HG03175 (cell line): ENCODE results near the gene PPARGC1A.

ENCODE experiments used
- ATAC-seq: cut with Tn5 transposase; IDR thresholded peaks from one replicate; pipeline ENCODE4 v1.9.1; 2021; ENCODE audit warnings: mild to moderate bottlenecking, moderate library complexity; ENCODE audit not compliant: unreplicated experiment

The PPARGC1A gene

DNA sequence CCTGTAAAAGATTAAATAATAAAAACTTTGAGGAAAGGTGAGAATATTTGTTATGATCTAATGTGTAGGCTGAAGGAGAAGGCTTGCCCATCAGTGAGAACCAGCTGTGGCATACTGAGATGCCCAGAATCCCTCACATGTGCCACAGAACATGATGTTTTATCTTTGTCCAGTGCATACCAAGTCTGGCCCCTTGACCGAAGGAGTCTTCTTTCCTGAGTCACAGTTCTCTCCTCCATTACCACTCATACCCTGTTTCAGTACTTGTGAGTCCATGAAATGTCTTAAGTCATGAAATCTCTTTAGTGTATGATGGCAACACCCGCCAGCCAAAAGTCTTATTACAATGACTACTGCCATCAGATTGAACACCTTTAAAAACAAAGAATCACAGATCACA lies 42.7 kb downstream of the PPARGC1A start:
- no peak for ATAC-seq

DNA sequence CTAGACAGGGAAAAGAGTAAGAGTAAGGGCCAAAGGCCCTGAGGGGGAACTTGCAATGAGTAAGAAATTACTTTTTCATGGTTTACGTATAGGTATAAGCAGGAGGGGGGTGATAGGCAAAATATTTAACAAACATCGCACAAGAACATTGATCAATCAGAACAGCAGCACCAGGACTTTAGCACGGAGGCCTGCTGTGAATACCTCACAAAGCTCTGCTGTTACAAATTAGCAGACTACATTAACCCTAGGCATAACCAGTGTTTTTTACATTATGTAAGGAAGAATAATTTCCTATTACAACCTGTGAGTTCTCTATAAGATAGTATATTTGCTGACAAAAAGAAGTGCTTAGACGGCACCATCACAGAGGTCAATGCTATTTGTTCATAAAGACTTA lies 44.9 kb downstream of the PPARGC1A start:
- no peak for ATAC-seq

DNA sequence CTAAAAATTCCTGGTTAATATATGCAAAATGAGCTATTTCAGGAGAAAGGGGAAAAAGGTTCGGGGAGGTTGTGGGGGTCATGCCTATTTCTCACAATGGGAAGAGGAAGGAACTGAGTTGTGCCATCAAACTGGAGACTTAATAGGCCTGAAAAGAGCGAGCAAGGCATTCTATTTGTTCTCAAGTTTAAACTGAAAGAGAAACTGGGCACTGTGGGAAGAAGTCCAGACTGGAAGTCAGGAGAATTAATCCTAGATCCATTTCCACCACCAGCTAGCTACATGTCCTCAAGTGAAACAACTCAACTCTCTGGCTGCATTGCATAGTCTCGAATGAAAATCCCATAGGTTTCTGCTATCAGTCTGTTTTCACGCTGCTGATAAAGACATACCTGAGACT lies 50.6 kb downstream of the PPARGC1A start:
- no peak for ATAC-seq

DNA sequence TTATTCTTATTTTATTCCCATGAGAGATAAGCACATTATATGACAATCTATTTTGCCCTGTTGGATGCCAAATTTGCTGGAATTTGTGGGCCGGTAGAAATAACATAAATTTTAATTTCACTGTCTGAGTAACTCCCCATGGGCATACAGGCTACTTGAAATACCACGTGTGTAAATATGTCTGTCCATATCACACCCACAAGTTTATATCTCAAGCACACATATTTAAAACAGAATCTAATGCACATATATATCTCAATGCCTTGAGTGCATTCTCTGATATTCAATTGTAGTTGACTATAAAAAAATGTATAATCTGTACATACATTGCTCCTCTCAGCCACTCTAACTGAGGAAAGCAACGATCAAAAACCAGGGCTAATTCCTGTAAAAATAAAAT lies 51.2 kb downstream of the PPARGC1A start:
- no peak for ATAC-seq

DNA sequence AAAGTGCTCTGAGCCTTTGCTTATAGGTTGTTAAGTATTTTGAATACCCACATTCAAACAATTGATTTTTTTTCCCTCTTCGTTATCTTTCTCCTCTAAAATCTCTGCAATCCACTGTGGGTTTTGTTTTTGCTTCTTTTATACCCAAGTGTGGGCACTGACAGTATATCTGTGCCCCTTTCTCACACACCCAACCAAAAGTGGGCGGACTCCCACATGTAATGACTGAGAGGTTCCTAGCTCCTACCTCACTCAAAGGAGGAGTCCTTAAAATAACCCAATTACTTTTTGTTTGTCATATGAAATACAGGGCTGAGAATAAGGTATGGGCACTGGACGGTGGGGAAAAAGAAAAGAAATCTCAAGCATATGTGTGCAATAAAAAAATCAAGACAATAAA lies 51.7 kb downstream of the PPARGC1A start:
- no peak for ATAC-seq

DNA sequence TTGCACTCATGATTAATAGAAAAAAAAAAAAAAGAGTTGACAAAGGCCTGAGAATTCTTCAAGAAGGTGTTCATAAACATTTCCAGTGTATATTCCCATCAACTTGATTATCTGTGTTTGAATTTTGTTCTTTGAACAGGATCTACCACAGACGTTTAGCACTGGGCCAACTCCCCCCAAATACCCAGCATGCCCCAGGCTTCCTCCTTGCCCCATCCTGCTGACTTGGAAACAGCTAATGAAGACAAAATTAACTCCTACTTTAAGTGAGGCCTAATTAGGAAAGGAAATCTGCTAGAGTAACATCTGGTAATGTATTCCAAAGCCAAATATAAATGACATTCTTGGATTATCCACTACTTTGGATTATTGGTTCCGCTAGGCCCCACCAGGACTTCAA lies 52.5 kb downstream of the PPARGC1A start:
- no peak for ATAC-seq

DNA sequence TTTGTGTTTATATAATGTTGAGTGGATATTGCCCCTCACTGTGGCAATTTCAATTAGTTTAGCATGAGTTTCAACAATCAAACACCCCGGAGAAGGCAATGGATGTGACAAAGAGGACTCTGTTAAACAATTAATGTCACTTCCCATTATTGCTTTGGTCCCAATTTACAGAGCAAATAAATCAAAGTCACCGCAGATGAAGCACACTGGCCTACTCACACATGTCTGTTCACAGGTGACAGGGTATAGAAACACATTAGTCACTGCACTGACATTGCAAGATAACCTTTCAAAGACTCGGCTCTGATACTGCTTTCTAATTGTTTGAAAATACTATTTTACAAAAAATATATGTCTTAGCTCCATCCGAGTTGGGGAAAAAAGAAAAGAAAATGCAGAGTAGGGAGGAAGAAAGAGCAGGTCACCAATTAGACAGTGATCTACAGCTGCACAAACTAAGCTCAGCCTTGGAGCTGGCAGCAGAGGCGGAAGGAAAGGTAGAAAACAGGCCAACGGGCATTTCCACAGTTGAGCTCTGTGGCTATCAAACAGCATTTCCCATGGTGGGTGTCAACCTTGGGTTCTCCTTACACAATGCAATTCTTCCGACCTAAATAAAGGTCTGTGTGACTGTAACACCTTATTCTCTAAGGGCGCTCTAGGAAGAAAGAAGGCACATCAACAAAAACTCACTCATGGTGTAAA lies 53.9 kb downstream of the PPARGC1A start:
- ATAC-seq: no peak

DNA sequence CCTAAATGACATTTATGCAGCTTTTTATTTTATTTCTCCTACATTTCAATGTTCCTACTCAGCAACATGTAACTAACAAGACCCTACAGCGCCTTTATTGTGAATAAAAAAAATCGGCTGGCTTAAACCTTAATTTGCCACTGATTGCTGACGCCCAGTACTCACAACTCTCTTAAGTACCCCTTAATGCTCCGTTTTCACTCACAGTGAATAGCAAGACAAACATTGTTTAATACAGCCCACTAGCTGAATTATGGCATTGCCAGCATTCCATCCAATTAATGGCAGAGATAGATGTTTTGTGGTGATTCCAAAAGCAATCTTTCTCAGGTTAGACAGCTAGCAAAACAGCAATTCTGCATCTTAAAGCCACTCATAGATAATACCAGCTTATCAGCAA lies 61.1 kb downstream of the PPARGC1A start:
- no peak for ATAC-seq

DNA sequence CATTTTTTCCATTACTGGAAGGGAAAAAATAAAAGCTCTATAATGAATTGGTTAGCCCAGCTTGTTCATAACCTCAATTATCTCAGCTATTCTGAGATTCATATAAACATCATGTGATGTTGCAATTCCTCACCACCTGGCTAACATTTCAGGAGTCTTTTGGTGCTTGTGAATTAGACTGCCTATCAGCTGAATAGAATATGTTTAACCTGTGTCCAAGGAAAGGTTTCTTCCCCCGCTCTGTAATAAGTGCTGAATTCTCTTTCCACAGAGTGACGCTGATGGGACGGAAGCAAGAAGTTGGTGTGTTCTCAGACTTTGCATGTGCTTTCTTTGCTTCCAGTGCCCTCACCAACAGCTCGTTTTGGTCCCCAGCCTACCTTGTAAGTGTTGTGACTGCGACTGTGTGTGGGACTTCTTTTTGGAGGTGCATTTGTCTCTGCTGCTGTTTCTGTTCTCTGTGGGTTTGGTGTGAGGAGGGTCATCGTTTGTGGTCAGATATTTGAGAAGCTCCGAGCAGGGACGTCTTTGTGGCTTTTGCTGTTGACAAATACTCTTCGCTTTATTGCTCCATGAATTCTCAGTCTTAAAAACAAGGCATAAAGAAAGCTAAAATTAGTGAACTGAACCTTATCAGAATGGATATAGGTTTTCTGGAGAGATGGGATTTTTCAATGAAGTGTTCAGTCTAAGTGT lies 61.7 kb downstream of the PPARGC1A start:
- ATAC-seq: no peak

DNA sequence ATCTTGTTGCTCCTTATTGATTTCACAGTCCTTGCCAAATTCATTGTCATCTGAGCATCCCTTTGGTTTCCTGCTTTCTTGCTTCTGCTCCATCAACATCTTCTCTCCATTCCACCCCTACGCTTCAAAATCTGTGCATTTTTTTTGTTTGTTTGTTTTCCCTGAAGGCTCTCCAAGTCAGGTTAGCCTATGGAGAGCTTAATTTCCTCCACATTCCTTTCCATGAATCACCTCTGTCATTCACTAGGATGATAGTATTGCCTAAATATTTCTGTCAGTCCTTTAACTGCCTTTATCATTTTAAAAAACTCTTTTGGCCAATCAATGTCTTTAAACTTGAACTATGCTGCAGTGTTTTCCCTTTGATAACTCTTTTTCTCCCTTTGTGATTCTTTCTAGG lies 67.7 kb downstream of the PPARGC1A start:
- no peak for ATAC-seq

DNA sequence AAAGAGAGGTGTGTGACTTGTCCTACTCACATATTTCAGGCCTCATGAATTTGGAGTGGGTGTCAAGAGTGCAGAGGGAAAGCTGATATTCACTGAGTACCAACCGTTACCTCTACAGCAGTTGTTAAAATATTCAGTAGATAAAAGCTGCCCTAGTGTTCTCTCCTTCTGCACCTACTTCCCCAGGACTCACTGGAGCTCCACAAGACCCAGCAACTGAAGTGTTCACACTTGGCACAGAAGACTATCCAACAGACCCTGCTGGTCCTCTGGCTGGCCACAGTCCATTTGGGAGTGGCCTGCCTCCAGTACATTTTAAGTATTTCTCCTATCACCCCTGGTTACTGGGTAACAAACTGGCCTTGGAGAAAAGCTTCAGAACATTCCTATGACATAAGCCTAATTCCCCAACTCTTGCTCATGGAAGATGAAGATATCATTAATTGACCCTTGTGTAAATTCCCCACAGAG lies 70.8 kb downstream of the PPARGC1A start:
- ATAC-seq: no peak

DNA sequence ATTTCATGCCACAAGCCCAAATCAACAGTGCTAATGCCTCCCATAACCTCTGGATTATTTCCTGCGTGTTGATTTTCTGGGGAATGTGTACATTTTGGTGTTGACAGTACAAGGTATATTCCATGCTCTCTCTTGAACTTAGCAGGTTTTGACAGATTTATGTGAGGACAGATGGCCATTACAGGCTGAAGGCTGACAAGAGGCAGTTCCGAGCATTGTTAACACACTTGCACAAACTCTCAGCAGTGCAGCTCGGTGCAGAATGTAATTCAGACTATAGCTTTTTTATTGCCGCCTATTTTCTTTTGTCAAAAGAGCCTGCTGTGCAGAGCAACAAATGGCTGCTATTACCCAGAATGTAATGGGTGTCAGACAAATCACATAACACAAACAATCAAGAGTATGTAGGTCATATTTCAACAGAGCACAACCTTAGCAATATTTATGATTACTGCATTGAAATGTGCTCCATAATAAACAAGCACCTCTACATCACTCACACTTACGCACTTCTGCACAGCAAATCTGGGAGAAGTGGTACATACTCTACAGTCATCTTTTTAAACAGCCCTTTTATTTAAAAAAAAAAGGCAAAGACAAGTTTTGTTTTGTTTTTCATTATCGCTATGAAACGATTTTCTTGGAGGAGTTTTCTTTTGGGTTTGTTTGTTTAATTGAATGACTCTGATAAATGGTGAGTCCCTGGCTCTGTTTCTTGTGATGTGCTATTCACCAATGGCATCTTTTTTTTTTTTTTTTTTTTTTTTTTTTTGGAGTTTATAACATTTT lies 71.6 kb downstream of the PPARGC1A start:
- no peak for ATAC-seq

DNA sequence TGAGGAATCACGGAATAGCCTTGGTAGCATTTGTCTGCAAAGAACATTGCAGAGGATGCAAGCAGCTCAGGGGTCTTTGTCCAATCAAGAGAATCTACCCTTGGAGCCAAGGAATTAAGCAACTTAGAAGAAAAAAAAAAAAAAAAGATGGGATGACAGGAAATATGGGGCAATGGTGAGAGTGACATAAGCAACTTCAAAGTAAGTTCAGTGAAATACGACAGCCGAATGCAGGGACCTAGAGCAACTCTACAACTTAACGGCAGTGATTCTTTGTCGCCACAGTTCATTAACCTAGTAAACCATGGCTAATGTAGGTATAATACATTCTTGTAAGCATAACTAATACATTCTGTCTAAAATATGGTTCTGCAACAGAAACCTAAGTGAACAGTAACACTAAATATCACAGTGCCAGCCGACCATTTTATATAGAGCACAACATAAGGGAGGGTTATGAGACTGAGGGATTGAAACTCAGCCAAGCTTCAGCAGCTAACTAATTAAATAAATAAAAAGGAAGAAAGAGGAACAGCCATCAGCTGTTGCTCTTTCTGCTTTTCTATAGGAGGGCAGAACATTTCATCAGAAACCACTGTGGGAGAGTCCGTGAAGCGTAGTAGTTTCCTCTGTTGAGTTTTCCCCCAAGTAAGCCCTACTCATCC lies 74.7 kb downstream of the PPARGC1A start:
- no peak for ATAC-seq

DNA sequence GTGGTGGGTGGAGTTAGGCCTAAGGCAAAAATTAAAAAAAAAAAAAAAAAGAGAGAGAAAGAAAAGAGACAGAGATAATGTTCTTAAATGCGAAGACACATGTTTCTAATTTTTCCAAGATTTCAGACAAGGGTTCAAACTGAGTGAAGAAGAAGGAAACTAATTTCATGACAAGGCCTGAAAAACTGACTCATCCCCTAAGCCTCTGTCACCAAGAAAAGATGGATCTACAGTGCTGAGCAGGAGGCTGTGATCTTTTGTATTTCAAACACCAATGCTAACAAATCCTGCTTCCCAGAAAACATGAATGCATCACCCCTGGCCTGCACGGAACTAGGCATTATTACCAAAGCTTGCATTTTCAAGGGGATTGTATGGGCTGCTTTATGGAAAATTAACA lies 75.3 kb downstream of the PPARGC1A start:
- ATAC-seq: no peak

DNA sequence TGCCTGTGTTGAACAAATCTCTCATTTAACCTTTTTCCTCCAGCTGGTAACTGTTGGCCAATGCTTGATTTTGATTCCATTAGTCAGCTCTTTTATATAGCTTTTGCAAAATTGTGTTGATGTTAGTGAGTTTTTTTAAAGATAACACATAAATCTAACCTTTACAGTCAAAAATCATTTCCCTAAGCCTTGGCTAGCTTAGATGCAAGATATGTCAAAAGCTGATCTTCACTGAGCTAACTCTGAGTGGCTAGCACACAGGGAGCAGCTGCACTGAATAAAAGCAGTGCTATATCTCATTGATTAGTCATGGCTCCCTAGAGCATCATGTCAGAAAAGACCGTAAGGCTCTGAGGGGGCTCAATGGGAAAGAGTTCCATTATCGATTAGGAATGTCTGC lies 78.7 kb downstream of the PPARGC1A start:
- no peak for ATAC-seq

DNA sequence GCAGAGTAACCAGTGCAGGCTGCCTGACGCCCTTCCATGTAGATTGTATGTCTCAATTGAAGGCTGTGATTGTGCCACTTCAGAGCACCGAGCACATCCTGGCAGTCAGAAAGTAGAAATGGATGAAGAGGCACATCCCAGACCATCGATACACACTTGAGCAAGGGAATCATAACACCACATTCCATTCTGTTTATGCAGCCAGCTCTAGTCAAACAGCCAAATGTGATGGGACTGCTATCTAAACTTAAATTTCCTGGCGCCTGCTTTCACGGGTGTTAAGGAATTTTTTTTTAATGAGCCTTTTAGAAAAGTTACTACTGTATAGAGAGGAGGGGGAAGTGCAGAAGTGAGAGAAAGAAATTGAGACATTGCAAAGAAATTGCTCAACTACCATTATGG lies 84.4 kb downstream of the PPARGC1A start:
- ATAC-seq: no peak

DNA sequence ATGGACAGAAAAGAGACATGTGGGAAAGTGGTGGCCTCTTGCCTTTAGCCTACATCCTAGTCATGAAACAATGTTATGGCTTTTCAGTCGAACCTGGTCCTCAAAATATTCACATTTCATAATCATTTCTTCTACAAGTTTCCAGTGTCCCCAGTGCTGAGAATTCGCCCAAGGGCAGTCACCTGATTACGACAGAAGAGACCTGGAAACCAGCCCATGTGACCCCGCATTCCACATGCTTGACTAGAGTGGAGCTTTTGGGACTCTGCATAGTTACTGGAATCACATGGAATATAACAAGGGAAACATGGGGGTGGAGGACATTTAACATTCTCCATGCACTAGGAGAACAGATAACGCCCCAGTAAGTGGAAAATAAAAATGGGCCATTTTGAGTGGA lies 100.1 kb downstream of the PPARGC1A start:
- ATAC-seq: no peak

DNA sequence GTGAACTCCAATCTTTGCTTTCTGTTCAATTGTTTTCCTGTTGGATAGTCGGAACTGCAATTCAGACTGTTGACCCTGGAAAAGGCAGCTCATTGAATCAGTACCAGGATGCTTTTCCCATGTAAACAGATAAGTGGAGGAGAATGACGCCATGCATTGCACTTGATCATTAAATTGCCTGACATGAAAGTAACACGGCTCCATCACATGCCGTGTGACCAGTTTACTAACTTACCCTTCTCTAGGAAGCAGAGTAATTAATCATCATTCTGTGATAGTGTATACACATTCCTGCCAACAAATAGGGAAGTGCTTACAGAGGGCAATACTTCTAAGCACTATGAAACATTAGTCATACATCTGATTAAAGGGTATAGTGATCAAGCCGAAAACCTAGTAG lies 101.4 kb downstream of the PPARGC1A start:
- ATAC-seq: no peak

DNA sequence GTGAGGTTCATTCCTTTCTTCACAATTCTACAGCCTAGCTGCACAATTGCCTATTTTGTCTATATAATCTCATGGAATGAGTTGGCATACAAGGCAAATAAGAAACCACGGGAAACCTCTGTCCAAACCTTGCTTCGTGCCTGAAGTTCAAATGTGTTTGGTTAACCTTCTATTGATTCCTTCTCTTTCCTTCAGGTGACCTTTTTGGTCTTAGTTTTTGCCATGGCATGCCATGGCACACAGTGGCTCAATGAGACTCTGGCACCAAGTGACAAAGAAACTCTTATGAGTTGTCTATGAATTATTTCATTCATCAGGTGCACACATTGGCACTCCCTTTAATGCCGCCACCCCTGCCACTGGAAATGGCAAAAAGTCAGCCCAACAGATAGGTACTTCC lies 101.8 kb downstream of the PPARGC1A start:
- ATAC-seq: no peak

DNA sequence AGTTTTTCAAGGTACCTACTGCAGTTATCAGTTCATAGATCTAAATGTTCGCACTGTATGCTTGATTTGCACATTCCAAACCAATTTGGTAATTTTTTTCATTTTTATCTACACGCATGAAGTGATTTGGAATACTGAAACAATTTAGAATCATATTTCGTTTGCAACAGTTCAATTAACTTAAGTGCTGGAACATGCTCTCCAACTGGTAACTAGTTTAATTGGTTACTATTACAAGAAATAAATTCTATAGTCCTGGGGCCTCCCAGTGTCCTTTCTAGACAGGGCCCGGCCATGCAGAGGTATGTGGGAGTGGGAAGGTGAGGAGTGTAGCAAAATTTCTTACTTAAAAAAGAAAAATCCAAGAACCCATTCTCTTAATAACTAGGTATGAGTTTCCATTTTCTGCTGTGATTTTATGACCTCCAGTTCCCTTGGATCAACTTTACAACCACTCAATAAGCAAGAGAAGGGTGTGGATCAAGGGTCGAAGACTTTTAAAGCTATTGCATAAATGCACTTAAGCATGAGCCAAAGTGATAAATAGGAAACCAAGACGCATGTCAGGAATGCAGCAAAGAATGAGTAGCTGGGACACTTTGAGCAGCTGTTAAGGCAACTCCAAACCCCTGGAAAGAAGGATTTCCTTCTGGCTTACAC lies 106.9 kb downstream of the PPARGC1A start:
- ATAC-seq: no peak

DNA sequence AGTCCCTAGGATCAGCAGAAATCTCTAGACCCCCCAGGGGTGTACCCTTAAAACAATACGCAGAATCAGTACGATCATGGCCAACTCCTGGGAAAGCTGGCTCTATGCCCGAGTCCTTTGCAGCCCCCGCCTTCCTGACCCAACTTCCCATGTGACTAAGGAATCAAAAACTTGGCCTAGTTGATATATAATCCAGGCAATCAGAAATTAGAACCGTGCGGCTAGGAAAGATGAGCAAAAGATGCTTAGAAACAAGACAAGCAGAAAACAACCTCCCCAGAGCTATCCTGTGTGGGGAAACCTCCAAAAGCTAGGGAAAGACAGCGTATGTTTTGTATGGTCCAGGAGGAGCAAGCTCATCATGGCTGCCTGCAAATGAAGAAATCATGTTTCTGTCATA lies 110.0 kb downstream of the PPARGC1A start:
- no peak for ATAC-seq
